ENCODE data around the gene ACVR2A.

GRCh38 chr2:147818741-147819140 is 26.1 kb upstream of the ACVR2A start:
- TF ChIP-seq CTCF (IDR thresholded peaks at IDR 0.05) = no peak
- TF ChIP-seq POLR2A (IDR thresholded peaks at IDR 0.05) = no peak
